ENCODE measurements around the gene OR2A12.
"Not testable (repeated sequence)": the region's sequence is repeated elsewhere in the genome, so short reads cannot be mapped to it uniquely, and the experiment has no call there.

OR2A12 gene

GRCh38 chr7:144127714-144128334 is 41.7 kb downstream of the OR2A12 start:
- peak; percentile 88 for DNase-seq

GRCh38 chr7:144129601-144130000 is 43.5 kb downstream of the OR2A12 start:
- not testable (repeated sequence) for DNase-seq

DNA sequence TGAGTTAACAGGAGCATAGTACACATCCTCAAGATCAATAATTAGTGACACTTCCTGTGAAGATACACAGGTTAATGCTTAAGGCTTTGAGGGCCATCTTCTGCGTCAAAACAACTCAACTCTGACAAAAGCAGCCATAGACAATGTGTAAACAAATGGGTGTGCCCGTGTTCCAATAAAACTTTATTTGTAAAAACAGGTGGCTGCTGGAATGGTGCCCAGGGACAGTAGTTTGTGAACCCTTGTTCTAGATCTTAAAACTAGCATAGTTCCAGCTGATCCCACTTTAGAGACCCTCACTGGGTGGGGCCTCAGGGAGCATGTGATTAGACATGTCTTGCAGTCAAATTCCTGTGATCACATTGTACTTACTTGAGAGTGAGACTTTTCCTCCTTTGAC is 44.7 kb downstream of the OR2A12 start:
- no peak for DNase-seq

DNA sequence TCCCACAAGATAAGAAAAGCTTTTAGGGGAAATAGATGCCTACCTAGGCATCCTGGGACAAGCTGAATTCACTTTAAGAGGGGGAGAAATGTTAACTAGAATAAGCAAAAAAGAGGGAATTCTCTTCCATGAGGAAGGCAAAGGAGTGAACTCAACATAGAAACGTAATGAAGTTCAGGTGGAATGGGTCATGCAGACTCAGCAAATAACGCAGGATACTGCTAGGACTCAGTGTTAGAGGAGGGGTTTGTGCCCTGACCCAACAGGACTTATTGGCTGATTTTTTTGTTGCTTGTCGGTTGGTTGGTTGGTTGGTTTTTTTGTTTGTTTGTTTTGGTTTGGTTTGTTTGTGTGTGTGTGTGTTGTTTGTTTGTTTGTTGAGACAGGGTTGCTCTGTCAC is 46.2 kb downstream of the OR2A12 start:
- no peak for DNase-seq

GRCh38 chr7:144133307-144133706 is 47.2 kb downstream of the OR2A12 start:
- no peak for DNase-seq

GRCh38 chr7:144134116-144134515 is 48.0 kb downstream of the OR2A12 start:
- DNase-seq: no peak

DNA sequence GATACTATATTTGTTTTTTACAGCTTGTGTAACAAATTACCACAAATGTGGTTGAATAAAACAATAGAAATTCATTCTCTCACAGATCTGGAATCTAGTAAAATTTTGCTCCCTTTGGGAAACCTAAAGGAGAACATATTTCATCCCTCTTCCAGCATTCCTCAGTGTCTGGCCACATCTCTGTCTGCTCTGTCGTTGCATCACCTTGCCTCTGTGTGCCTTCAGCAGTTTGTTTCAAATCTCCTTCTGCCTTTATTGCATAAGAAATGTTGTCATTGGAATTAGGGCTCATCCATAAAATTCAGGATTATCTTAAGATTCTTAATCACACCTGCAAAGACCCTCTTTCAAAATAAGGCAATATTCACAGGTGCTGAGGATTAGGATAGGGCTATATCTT is 51.4 kb downstream of the OR2A12 start:
- no peak for DNase-seq

GRCh38 chr7:144142187-144142586 is 56.1 kb downstream of the OR2A12 start:
- no peak for DNase-seq

- no peak for DNase-seq
Measured at GRCh38 chr7:144144426-144144825, 58.3 kb downstream of the OR2A12 start.

DNA sequence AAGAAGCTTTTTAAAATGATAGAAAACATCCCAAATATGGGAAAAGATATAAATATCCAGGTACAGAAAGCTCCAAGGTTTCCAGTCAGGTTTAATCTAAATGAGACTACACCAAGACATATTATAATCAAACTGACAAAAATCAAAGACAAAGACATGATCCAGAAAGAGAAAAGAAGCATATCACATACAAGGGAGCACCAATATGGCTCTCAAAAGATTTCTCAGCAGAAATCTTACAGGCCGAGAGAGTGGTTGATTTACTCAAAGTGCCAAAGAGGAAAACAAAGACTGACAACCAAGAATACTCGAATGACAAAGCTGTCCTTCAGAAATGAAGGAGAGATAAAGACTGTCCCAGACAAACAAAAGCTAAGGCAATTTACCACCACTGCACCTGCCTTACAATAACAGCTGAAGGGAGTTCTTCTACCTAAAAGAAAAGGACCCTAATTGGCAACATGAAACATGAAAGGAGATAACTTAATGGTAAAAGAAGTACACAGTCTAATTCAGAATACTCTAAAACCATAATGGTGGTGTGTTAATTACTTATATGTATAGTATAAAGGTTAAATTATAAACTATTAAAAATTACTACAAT is 62.2 kb downstream of the OR2A12 start:
- DNase-seq: no peak

All from activated CD4-positive, alpha-beta T cell treated with anti-CD3 and anti-CD28 coated beads, Interleukin-2, amount 50 U/mL, for 1 hour (primary cell).